ENCODE data around the gene EPB41. TPM values are rescaled to one million over a fixed set of nuclear protein-coding genes. Genes with fewer than 3 reads are reported as not detected.
"Not testable (repeated sequence)": the region's sequence is repeated elsewhere in the genome, so short reads cannot be mapped to it uniquely, and the experiment has no call there.

The EPB41 gene
- total RNA-seq, 1 donor from 2014 or later: 68.0 TPM

DNA sequence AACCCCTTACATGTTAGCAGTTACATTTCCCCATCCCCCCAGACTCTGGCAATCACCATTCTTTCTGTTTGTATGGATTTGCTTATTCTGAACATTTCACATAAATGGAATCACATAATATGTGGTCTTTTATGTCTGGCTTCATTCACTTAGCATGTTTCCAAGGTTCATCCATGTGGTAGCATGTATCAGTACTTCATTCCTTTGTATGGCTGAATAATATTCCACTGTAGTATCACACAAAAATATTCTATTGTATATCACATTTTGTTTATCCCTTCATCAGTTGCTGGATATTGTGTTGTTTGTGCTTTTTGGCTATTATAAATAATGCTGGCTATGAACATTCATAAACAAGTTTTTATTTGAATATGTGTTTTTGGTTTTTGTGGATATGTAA is 22.2 kb downstream of the EPB41 start:
- intact Hi-C loops (cut with micrococcal nuclease): no loop called here
- Mint-ChIP-seq H3K36me3 (ENCODE audit: low read depth) (peaks cover 15% of the 10 kb centered on the region), H3K27me3 (ENCODE audit: low read depth) (no peaks in the 10 kb centered on the region), H3K9me3 (peaks cover 7% of the 10 kb centered on the region), H3K27ac (no peak overlapping the region), H3K4me3 (ENCODE audit: low read depth) (no peak overlapping the region), H3K4me1 (ENCODE audit: low read depth) (peaks cover 22% of the 10 kb centered on the region)
- DNase-seq (ENCODE audit: low spot score): no peak

- H3K27me3 Mint-ChIP-seq (ENCODE audit: low read depth); H3K36me3 Mint-ChIP-seq (ENCODE audit: low read depth); H3K4me3 Mint-ChIP-seq (ENCODE audit: low read depth); H3K4me1 Mint-ChIP-seq (ENCODE audit: low read depth); H3K27ac Mint-ChIP-seq; H3K9me3 Mint-ChIP-seq; DNase-seq (ENCODE audit: low spot score); intact Hi-C loops (cut with micrococcal nuclease): not testable (repeated sequence)
Observed at GRCh38 chr1:28943581-28943980, 29.2 kb downstream of the EPB41 start.

- no peak for DNase-seq (ENCODE audit: low spot score)
- Mint-ChIP-seq H3K4me1 (ENCODE audit: low read depth) (peaks cover 3% of the 10 kb centered on the region), H3K27me3 (ENCODE audit: low read depth) (no peaks in the 10 kb centered on the region), H3K36me3 (ENCODE audit: low read depth) (no peaks in the 10 kb centered on the region), H3K4me3 (ENCODE audit: low read depth) (no peak overlapping the region), H3K9me3 (no peaks in the 10 kb centered on the region), H3K27ac (no peak overlapping the region)
- intact Hi-C loops (cut with micrococcal nuclease): no loop called here
Observed at GRCh38 chr1:28950006-28950405, 35.6 kb downstream of the EPB41 start.

DNA sequence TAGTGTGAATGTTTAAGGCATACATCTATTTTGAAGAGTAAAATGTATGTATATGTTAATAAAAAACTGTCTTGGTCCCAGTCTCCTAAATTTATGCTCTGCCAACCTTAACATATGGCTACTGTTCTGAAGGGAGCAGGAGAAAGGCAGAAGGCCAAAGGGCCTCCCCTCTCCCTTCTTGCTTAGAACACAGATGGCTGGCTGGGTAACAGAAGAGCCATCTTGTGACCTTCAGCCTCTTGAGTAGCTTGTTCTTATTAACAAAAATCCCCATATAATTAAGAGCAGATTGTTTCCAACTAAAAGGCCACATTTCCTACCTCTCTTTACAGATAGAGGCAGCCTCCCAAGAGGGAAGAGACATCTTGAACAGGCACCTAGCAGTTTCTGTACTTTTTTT is 36.1 kb downstream of the EPB41 start:
- intact Hi-C loops (cut with micrococcal nuclease): no loop called here
- Mint-ChIP-seq H3K27ac (no peak overlapping the region), H3K36me3 (ENCODE audit: low read depth) (no peaks in the 10 kb centered on the region), H3K4me3 (ENCODE audit: low read depth) (no peak overlapping the region), H3K27me3 (ENCODE audit: low read depth) (no peaks in the 10 kb centered on the region), H3K4me1 (ENCODE audit: low read depth) (peaks cover 3% of the 10 kb centered on the region), H3K9me3 (no peaks in the 10 kb centered on the region)
- no peak for DNase-seq (ENCODE audit: low spot score)

GRCh38 chr1:28954126-28954726 is 39.9 kb downstream of the EPB41 start:
- H3K36me3 Mint-ChIP-seq (ENCODE audit: low read depth): no peaks in the 10 kb centered on the region
- no peaks in the 10 kb centered on the region for H3K27me3 Mint-ChIP-seq (ENCODE audit: low read depth)
- DNase-seq (ENCODE audit: low spot score): no peak
- intact Hi-C loops (cut with micrococcal nuclease): no loop called here
- no peak overlapping the region for H3K27ac Mint-ChIP-seq
- H3K4me1 Mint-ChIP-seq (ENCODE audit: low read depth): peaks cover 2% of the 10 kb centered on the region
- H3K4me3 Mint-ChIP-seq (ENCODE audit: low read depth): no peak overlapping the region
- H3K9me3 Mint-ChIP-seq: no peaks in the 10 kb centered on the region

DNA sequence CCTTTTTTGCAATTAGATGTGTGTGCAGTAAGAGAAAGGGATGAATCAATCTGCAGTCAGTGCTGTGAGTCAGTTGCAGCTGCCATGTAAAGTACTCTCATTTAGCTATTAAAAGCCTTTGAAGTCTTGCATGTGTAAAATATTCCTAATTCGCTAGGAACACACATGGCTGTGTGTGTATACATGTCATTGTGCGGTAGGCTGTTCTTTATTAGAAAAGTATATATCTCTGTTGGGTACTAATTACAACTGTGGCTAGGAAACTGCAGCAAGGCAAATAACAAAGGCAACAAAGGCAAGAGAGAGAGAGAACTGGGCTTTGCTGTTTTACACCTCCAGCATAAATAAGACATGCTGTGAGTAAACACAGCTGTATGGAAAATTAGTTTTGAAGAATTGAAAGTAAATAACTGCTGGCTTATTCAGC is 41.7 kb downstream of the EPB41 start:
- no peak overlapping the region for H3K4me3 Mint-ChIP-seq (ENCODE audit: low read depth)
- intact Hi-C loops (cut with micrococcal nuclease): no loop called here
- no peaks in the 10 kb centered on the region for H3K36me3 Mint-ChIP-seq (ENCODE audit: low read depth)
- DNase-seq (ENCODE audit: low spot score): no peak
- H3K27me3 Mint-ChIP-seq (ENCODE audit: low read depth): no peaks in the 10 kb centered on the region
- no peak overlapping the region for H3K27ac Mint-ChIP-seq
- H3K4me1 Mint-ChIP-seq (ENCODE audit: low read depth): peaks cover 2% of the 10 kb centered on the region
- no peaks in the 10 kb centered on the region for H3K9me3 Mint-ChIP-seq

DNA sequence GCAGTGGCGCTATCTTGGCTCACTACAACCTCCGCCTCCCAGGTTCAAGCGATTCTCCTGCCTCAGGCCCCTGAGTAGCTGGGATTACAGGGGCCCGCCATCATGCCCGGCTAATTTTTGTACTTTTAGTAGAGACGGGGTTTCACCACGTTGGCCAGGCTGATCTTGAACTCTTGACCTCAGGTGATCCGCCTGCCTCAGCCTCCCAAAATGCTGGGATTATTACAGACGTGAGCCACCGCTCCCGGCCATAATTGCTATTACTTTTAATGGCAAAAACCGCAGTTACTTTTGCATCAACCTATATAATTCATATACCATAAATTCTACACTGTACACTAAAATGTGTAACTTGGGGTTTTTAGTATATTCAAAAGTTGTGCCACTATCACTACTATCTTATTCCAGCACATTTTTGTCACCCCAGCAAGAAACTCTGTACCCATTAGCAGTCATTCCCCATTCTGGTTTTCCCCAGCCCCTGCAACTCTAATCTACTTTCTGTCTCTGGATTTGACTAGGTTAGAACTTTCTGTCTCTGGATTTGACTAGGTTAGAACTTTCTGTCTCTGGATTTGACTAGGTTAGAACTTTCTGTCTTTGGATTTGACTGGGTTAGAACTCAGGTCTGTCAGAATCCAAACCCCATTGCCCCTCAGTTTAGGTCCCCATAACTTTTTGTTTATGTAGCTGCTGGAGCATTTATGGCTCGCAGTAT is 47.9 kb downstream of the EPB41 start:
- not testable (repeated sequence) for H3K27ac Mint-ChIP-seq; H3K4me3 Mint-ChIP-seq (ENCODE audit: low read depth); H3K27me3 Mint-ChIP-seq (ENCODE audit: low read depth); H3K36me3 Mint-ChIP-seq (ENCODE audit: low read depth); H3K9me3 Mint-ChIP-seq; DNase-seq (ENCODE audit: low spot score)
- intact Hi-C loops (cut with micrococcal nuclease): loop anchor here (1.0 kb wide), 3 partner anchors 10 to 47 kb away; no protein-coding TSS in a partner anchor
- H3K4me1 Mint-ChIP-seq (ENCODE audit: low read depth): peaks cover 33% of the 10 kb centered on the region

- H3K4me1 Mint-ChIP-seq (ENCODE audit: low read depth): peaks cover 34% of the 10 kb centered on the region
- no peak for DNase-seq (ENCODE audit: low spot score)
- H3K27me3 Mint-ChIP-seq (ENCODE audit: low read depth): no peaks in the 10 kb centered on the region
- H3K36me3 Mint-ChIP-seq (ENCODE audit: low read depth): peaks cover 6% of the 10 kb centered on the region
- H3K27ac Mint-ChIP-seq: no peak overlapping the region
- intact Hi-C loops (cut with micrococcal nuclease): no loop called here
- H3K4me3 Mint-ChIP-seq (ENCODE audit: low read depth): no peak overlapping the region
- no peaks in the 10 kb centered on the region for H3K9me3 Mint-ChIP-seq
Observed at GRCh38 chr1:28965271-28965870, 51.0 kb downstream of the EPB41 start.

- Mint-ChIP-seq H3K27me3 (ENCODE audit: low read depth) (no peaks in the 10 kb centered on the region), H3K36me3 (ENCODE audit: low read depth) (peaks cover 2% of the 10 kb centered on the region), H3K27ac (no peak overlapping the region), H3K4me3 (ENCODE audit: low read depth) (no peak overlapping the region), H3K9me3 (no peaks in the 10 kb centered on the region), H3K4me1 (ENCODE audit: low read depth) (peaks cover 30% of the 10 kb centered on the region)
- intact Hi-C loops (cut with micrococcal nuclease): no loop called here
- no peak for DNase-seq (ENCODE audit: low spot score)
Observed at GRCh38 chr1:28966617-28967016, 52.2 kb downstream of the EPB41 start.

- no peak for DNase-seq (ENCODE audit: low spot score)
- intact Hi-C loops (cut with micrococcal nuclease): loop anchor here (1.0 to 2.0 kb wide), 2 partner anchors 10 to 45 kb away; no protein-coding TSS in a partner anchor
- H3K9me3 Mint-ChIP-seq: no peaks in the 10 kb centered on the region
- peaks cover 28% of the 10 kb centered on the region for H3K4me1 Mint-ChIP-seq (ENCODE audit: low read depth)
- H3K27me3 Mint-ChIP-seq (ENCODE audit: low read depth): no peaks in the 10 kb centered on the region
- H3K4me3 Mint-ChIP-seq (ENCODE audit: low read depth): peak overlapping the region; percentile 15
- H3K36me3 Mint-ChIP-seq (ENCODE audit: low read depth): peaks cover 14% of the 10 kb centered on the region
- H3K27ac Mint-ChIP-seq: peak overlapping the region; percentile 78
Observed at GRCh38 chr1:28971980-28972771, 57.8 kb downstream of the EPB41 start.

- Mint-ChIP-seq H3K4me1 (ENCODE audit: low read depth) (peaks cover 28% of the 10 kb centered on the region), H3K9me3 (no peaks in the 10 kb centered on the region), H3K4me3 (ENCODE audit: low read depth) (no peak overlapping the region), H3K27me3 (ENCODE audit: low read depth) (no peaks in the 10 kb centered on the region), H3K27ac (peak overlapping the region; percentile 11), H3K36me3 (ENCODE audit: low read depth) (peaks cover 14% of the 10 kb centered on the region)
- DNase-seq (ENCODE audit: low spot score): no peak
- intact Hi-C loops (cut with micrococcal nuclease): loop anchor here (2.0 kb wide), 1 partner anchor 47 kb away; no protein-coding TSS in a partner anchor
Observed at GRCh38 chr1:28973596-28974421, 59.4 kb downstream of the EPB41 start.

- peaks cover 14% of the 10 kb centered on the region for H3K36me3 Mint-ChIP-seq (ENCODE audit: low read depth)
- no peaks in the 10 kb centered on the region for H3K27me3 Mint-ChIP-seq (ENCODE audit: low read depth)
- no peaks in the 10 kb centered on the region for H3K9me3 Mint-ChIP-seq
- no peak overlapping the region for H3K27ac Mint-ChIP-seq
- H3K4me3 Mint-ChIP-seq (ENCODE audit: low read depth): no peak overlapping the region
- no peak for DNase-seq (ENCODE audit: low spot score)
- peaks cover 30% of the 10 kb centered on the region for H3K4me1 Mint-ChIP-seq (ENCODE audit: low read depth)
- intact Hi-C loops (cut with micrococcal nuclease): no loop called here
Observed at GRCh38 chr1:28974432-28974831, 60.1 kb downstream of the EPB41 start.
